Kidney (tissue), 14 donors: ENCODE results near the gene KLHL8. TPM values are rescaled to one million over a fixed set of nuclear protein-coding genes. Genes with fewer than 3 reads are reported as not detected.

Experiments used
- DNase-seq, 5 donors: peaks; one replicate each; pipeline ENCODE4 v3.0.0-alpha.2; 2013 to 2020
- FAIRE-seq: peaks from 2 replicates; lab custom pipeline; 2012; peaks lifted over from hg19 to GRCh38; lab: Jason Lieb, UNC
- H3K27ac ChIP-seq, 2 donors: one replicate each; pipeline ENCODE4 v1.7.0; 2013; ENCODE audit warnings: low read depth in 2 of 2, low read length in 2 of 2, inconsistent platforms in 1 of 2
- H3K27me3 ChIP-seq: one replicate; pipeline ENCODE4 v1.7.1; 2013; ENCODE audit warnings: low read length, inconsistent platforms; ENCODE audit not compliant: control insufficient read depth, insufficient read depth
- H3K36me3 ChIP-seq, 3 donors: one replicate each; pipeline versions ENCODE4 v1.7.0 to v1.7.1; 2013; ENCODE audit warnings: low read length in 3 of 3, control low read depth in 1 of 3, inconsistent platforms in 1 of 3; ENCODE audit not compliant: insufficient read depth in 3 of 3, control insufficient read depth in 2 of 3
- H3K4me1 ChIP-seq, 3 donors: one replicate each; pipeline versions ENCODE4 v1.7.0 to v1.7.1; 2013; ENCODE audit warnings: low read length in 3 of 3, inconsistent platforms in 1 of 3, low read depth in 1 of 3; ENCODE audit not compliant: control insufficient read depth in 2 of 3, insufficient read depth in 2 of 3
- H3K4me3 ChIP-seq, 3 donors: one replicate each; pipeline versions ENCODE4 v1.7.0 to v1.8.1; 2013; ENCODE audit warnings: low read length in 3 of 3, control low read depth in 1 of 3, inconsistent platforms in 1 of 3
- H3K9ac ChIP-seq, 3 donors: one replicate each; pipeline versions ENCODE4 v1.7.0 to v1.7.1; 2013; ENCODE audit warnings: low read length in 3 of 3, control low read depth in 1 of 3, inconsistent platforms in 1 of 3
- H3K9me3 ChIP-seq, 3 donors: one replicate each; pipeline versions ENCODE4 v1.7.0 to v1.7.1; 2013; ENCODE audit warnings: low read length in 3 of 3, control low read depth in 1 of 3, inconsistent platforms in 1 of 3; ENCODE audit not compliant: control insufficient read depth in 2 of 3, insufficient read depth in 1 of 3
- intact Hi-C: fragments of 100-400 bp; cut with DNase I; formaldehyde crosslinking; loops from one replicate; pipeline ENCODE4 v1.11.1; 2022
- polyA plus RNA-seq: library from polyadenylated mRNA; stranded (reverse); fragments of 350-450 nt; fragmentation: Illumina TruSeq; extraction: RNeasy Lipid Tissue Mini Kit (QIAGEN cat#74804); gene quantifications from one replicate; pipeline ENCODE4 v1.2.3, GENCODE V29; 2014; ENCODE audit warnings: low read depth, low replicate concordance; ENCODE audit not compliant: insufficient read depth
- total RNA-seq: library from RNA; stranded (reverse); fragmentation: NEBNext Ultra II Directional; extraction: Animal tissue kit (Norgen Biotek cat#: 25700); gene quantifications from one replicate; pipeline ENCODE4 v1.2.1, GENCODE V29; 2021
- TF ChIP-seq, protein P1 (sequence below): IDR thresholded peaks from 3 replicates; pipeline ENCODE4 v1.5.1; 2012; ENCODE audit warnings: mild to moderate bottlenecking, moderate library complexity, borderline replicate concordance; ENCODE audit not compliant: insufficient read depth; ENCODE audit errors: extremely low read depth
- donor health status: control.
- donor health status: control.
- donor health status: control.
- donor health status: control.
- donor health status: control.
- donor health status: DM: yes; HTN: yes; CAD: no.
- donor health status: Normal renal cell carcinoma (clear cell type).

Gene KLHL8
- total and polyA plus RNA-seq, 2 donors from 2014 or later = 5.9 to 14.6 TPM

DNA sequence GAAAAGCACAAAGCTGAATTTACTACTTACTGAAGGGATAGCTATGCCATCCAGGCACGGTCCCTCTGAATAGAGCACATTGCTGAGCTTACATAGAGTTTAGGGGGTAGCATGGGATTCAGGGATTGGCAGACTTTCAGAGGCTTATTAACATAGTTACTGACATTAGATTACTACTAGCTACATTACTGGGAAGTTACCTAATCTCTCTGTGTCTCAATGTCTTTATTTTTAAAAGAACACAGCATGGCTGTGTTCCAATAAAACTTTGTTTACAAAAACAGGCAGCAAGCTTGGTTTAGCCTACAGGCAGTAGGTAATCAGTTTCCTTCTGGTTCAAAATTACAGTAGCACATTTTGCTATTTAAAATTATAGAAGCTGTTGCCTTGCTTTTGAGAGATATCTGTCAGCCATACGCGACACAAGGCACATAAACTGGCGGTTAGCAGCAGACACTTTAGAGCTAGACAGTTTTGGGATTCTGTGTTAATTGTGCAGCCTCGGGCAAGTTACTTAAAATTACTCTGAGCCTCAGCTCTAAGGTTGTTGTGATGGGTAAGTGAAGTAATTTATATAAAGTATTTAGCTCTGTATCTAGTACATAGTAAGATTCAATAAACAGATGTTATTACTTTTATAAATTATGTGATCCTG, 6.9 kb downstream of the KLHL8 start:
- no peak for DNase-seq
- Histone ChIP-seq H3K4me3 (no peak overlapping the region), H3K36me3 (no peaks in the 10 kb centered on the region), H3K9ac (no peak overlapping the region), H3K4me1 (peaks cover 0 to 6% (median 0%) of the 10 kb centered on the region in 3 donors), H3K27ac (no peak overlapping the region), H3K9me3 (no peaks in the 10 kb centered on the region), H3K27me3 (no peaks in the 10 kb centered on the region)
- intact Hi-C loops = no loop called here
- TF ChIP-seq, protein P1, sequence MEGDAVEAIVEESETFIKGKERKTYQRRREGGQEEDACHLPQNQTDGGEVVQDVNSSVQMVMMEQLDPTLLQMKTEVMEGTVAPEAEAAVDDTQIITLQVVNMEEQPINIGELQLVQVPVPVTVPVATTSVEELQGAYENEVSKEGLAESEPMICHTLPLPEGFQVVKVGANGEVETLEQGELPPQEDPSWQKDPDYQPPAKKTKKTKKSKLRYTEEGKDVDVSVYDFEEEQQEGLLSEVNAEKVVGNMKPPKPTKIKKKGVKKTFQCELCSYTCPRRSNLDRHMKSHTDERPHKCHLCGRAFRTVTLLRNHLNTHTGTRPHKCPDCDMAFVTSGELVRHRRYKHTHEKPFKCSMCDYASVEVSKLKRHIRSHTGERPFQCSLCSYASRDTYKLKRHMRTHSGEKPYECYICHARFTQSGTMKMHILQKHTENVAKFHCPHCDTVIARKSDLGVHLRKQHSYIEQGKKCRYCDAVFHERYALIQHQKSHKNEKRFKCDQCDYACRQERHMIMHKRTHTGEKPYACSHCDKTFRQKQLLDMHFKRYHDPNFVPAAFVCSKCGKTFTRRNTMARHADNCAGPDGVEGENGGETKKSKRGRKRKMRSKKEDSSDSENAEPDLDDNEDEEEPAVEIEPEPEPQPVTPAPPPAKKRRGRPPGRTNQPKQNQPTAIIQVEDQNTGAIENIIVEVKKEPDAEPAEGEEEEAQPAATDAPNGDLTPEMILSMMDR = no peak
- FAIRE-seq = no peak

DNA sequence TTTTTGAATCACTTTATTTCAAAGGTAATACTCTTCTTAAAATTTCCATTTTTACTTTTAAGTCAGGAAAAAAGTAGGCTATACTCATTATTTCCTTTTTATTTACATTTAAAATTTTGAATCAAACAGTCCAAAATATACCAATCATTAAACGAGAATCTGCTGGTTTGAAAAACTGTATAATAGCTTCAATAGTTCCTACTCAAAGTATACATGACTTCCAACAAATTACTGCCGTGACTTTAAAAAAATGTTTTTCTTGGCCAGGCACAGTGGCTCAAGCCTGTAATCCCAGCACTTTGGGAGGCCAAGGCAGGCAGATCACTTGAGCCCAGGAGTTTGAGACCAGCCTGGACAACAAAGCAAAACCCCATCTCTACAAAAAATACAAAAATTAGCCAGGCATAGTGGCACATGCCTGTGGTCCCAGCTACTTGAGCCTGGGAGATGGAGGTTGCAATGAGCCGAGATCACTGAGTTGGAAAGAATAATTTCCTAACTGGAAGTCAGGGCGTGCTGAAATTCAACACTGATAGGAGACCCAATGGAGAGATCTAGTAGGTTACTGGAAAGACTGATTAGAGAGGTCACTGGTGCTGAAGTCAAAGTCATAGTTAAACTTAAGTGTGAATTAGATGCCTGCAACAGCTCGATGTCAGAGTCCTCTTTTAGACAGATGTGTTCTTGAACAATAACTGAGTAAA, 9.0 kb downstream of the KLHL8 start:
- Histone ChIP-seq H3K4me1 (peaks cover 0 to 6% (median 0%) of the 10 kb centered on the region in 3 donors), H3K4me3 (no peak overlapping the region), H3K27me3 (no peaks in the 10 kb centered on the region), H3K9me3 (no peaks in the 10 kb centered on the region), H3K27ac (no peak overlapping the region), H3K9ac (no peak overlapping the region), H3K36me3 (no peaks in the 10 kb centered on the region)
- intact Hi-C loops = no loop called here
- TF ChIP-seq, protein P1 = no peak
- FAIRE-seq = peak; percentile 71
- DNase-seq = peak in 2 of 5 donors; percentile 51 to 68

DNA sequence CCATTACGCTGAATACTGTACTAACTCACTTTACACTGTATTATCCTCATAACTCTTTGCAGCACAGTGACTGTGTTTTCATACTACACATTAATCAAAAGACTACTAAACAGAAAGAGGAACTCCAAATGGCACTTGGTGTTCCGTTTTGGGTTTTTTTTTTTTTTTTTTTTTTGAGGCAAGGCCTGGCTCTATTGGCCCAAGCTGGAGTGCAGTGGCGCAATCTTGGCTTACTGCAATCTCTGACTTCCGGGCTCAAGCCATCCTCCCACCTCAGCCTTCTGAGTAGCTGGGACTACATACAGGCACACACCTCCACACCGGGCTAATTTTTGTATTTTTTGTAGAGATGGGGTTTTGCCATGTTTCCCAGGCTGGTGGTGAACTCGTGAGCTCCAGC, 10.7 kb downstream of the KLHL8 start:
- Histone ChIP-seq H3K27ac (no peak overlapping the region), H3K9me3 (no peaks in the 10 kb centered on the region), H3K27me3 (no peaks in the 10 kb centered on the region), H3K36me3 (no peaks in the 10 kb centered on the region), H3K4me3 (no peak overlapping the region), H3K4me1 (peaks cover 0 to 6% (median 0%) of the 10 kb centered on the region in 3 donors), H3K9ac (no peak overlapping the region)
- no peak for FAIRE-seq
- intact Hi-C loops = no loop called here
- DNase-seq = no peak
- TF ChIP-seq, protein P1 = no peak
